Natural killer cell (primary cell): Measurements from ENCODE around the gene FARSA. TPM values are rescaled to one million over a fixed set of nuclear protein-coding genes. Genes with fewer than 3 reads are reported as not detected.

ENCODE experiments used
- ATAC-seq, 3 donors: fragments of 150-1000 bp in 2 of 3; fragments of 200-7000 bp in 1 of 3; cut with Tn5 transposase; 1 replicate in 1 of 3; 2 replicates in 2 of 3; pipeline ENCODE4 v1.10.0; 2021; ENCODE audit warnings: mild to moderate bottlenecking in 2 of 3, moderate library complexity in 2 of 3
- DNase-seq, 2 donors: peaks; one replicate each; pipeline versions ENCODE4 v3.0.0 to v3.0.0-alpha.2; 2013 to 2021; ENCODE audit warnings: mixed read lengths in 1 of 2
- H3K27ac ChIP-seq: one replicate; pipeline ENCODE4 v1.5.1; 2013; ENCODE audit warnings: mild to moderate bottlenecking, low read length
- H3K27me3 ChIP-seq: one replicate; pipeline ENCODE4 v1.6.1; 2013; ENCODE audit warnings: low read length; ENCODE audit not compliant: control insufficient read depth, insufficient read depth
- H3K36me3 ChIP-seq: one replicate; pipeline ENCODE4 v1.6.1; 2013; ENCODE audit warnings: low read length; ENCODE audit not compliant: control insufficient read depth, insufficient read depth
- H3K4me1 ChIP-seq: one replicate; pipeline ENCODE4 v1.6.1; 2013; ENCODE audit warnings: low read length; ENCODE audit not compliant: control insufficient read depth, insufficient read depth
- H3K4me3 ChIP-seq: one replicate; pipeline ENCODE4 v1.5.1; 2013; ENCODE audit warnings: low read length
- H3K9me3 ChIP-seq: one replicate; pipeline ENCODE4 v1.6.1; 2013; ENCODE audit warnings: low read length; ENCODE audit not compliant: control insufficient read depth, insufficient read depth
- H3K27ac Mint-ChIP-seq, 2 donors: one replicate each; pipeline ENCODE4 v1.8.0; 2022; ENCODE audit warnings: mild to moderate bottlenecking in 2 of 2, mixed read lengths in 2 of 2, moderate library complexity in 1 of 2
- H3K27me3 Mint-ChIP-seq, 2 donors: one replicate each; pipeline ENCODE4 v1.8.0; 2022; ENCODE audit warnings: low read depth in 2 of 2, mixed read lengths in 2 of 2
- H3K36me3 Mint-ChIP-seq: one replicate; pipeline ENCODE4 v1.8.0; 2022; ENCODE audit warnings: mixed read lengths
- H3K4me1 Mint-ChIP-seq, 2 donors: one replicate each; pipeline ENCODE4 v1.8.0; 2022; ENCODE audit warnings: mixed read lengths in 2 of 2
- H3K4me3 Mint-ChIP-seq: one replicate; pipeline ENCODE4 v1.8.0; 2022; ENCODE audit warnings: mild to moderate bottlenecking, moderate library complexity, mixed read lengths
- H3K9me3 Mint-ChIP-seq, 2 donors: one replicate each; pipeline ENCODE4 v1.8.0; 2022; ENCODE audit warnings: mixed read lengths in 2 of 2
- CTCF ChIP-seq: fragments of 200-600 bp; IDR thresholded peaks from one replicate; pipeline ENCODE4 v1.8.0; 2022; ENCODE audit warnings: antibody characterized with exemption
- WGBS: methylation state at CpG from one replicate; pipeline ENCODE4 v1.1.7; 2013; ENCODE audit warnings: missing lambda C conversion rate; ENCODE audit not compliant: insufficient coverage; 5-methylcytosine and 5-hydroxymethylcytosine counted together
- intact Hi-C: fragments of 100-400 bp; cut with micrococcal nuclease; formaldehyde crosslinking; loops from one replicate; pipeline ENCODE4 v1.14.2; 2022
- total RNA-seq, 4 donors: library from RNA; stranded (reverse); fragments of 120-200 nt in 1 of 4; gene quantifications; one replicate each; pipeline versions ENCODE4 v1.2.3 to v1.2.4, GENCODE V29; 2013 to 2022

The FARSA gene
- total RNA-seq, 3 donors from 2014 or later (not counting 1 experiment from before 2014, with no cell fraction given): 29.3 to 34.5 (median 32.0) TPM

GRCh38 chr19:12884926-12885748, 48.4 kb downstream of the FARSA start:
- under 1% methylated on average over 73 of the region's 73 CpGs for WGBS
- H3K36me3 Mint-ChIP-seq: no peaks in the 10 kb centered on the region
- H3K4me1 Mint-ChIP-seq: peaks cover 23 to 33% of the 10 kb centered on the region in 2 donors

GRCh38 chr19:12884627-12884925, 48.9 kb downstream of the FARSA start:
- Histone ChIP-seq H3K27ac (no peak overlapping the region), H3K27me3 (no peaks in the 10 kb centered on the region), H3K9me3 (peaks cover 11% of the 10 kb centered on the region), H3K4me3 (peak overlapping the region; percentile 49), H3K4me1 (peaks cover 49% of the 10 kb centered on the region), H3K36me3 (no peaks in the 10 kb centered on the region)
- no peaks in the 10 kb centered on the region for H3K27me3 Mint-ChIP-seq
- peaks cover 23 to 39% of the 10 kb centered on the region in 2 donors for H3K4me1 Mint-ChIP-seq
- H3K27ac Mint-ChIP-seq: no peak overlapping the region
- 73% methylated on average over 12 of the region's 12 CpGs for WGBS
- peak overlapping the region; percentile 90 for H3K4me3 Mint-ChIP-seq
- no peaks in the 10 kb centered on the region for H3K9me3 Mint-ChIP-seq
- no peak for ATAC-seq
- TF ChIP-seq CTCF: no peak
- H3K36me3 Mint-ChIP-seq: no peaks in the 10 kb centered on the region
- no peak for DNase-seq
- intact Hi-C loops: no loop called here

More at GRCh38 chr19:12884926-12885748, 48.4 kb downstream of the FARSA start:
- Mint-ChIP-seq H3K9me3 (no peaks in the 10 kb centered on the region), H3K27ac (peak overlapping the region in 1 of 2 donors; percentile 63), H3K4me3 (peak overlapping the region; percentile 90), H3K27me3 (no peaks in the 10 kb centered on the region)
- Histone ChIP-seq H3K36me3 (no peaks in the 10 kb centered on the region), H3K9me3 (peaks cover 11% of the 10 kb centered on the region), H3K27me3 (no peaks in the 10 kb centered on the region), H3K4me1 (peaks cover 44% of the 10 kb centered on the region), H3K4me3 (peak overlapping the region; percentile 49), H3K27ac (no peak overlapping the region)
- intact Hi-C loops: loop anchor here (1.0 kb wide), 1 partner anchor 80 kb away; no protein-coding TSS in a partner anchor
- TF ChIP-seq CTCF: peak; percentile 76
- DNase-seq: peak; percentile 76 to 91
- ATAC-seq: peak; percentile 72 to 81 (median 76)

GRCh38 chr19:12884202-12884601, 49.3 kb downstream of the FARSA start:
- no peak overlapping the region for H3K27ac ChIP-seq
- no peaks in the 10 kb centered on the region for H3K36me3 ChIP-seq
- DNase-seq (no peak), ATAC-seq (no peak)
- H3K4me1 ChIP-seq: peaks cover 49% of the 10 kb centered on the region
- Mint-ChIP-seq H3K27me3 (no peaks in the 10 kb centered on the region), H3K36me3 (no peaks in the 10 kb centered on the region), H3K4me1 (peaks cover 23 to 39% of the 10 kb centered on the region in 2 donors), H3K4me3 (peak overlapping the region; percentile 49), H3K9me3 (no peaks in the 10 kb centered on the region), H3K27ac (no peak overlapping the region)
- no peak for TF ChIP-seq CTCF
- intact Hi-C loops: no loop called here
- H3K9me3 ChIP-seq: peaks cover 11% of the 10 kb centered on the region
- no peak overlapping the region for H3K4me3 ChIP-seq
- no peaks in the 10 kb centered on the region for H3K27me3 ChIP-seq
- 93% methylated on average over 3 of the region's 3 CpGs for WGBS
